ENCODE results near the gene LAMP2. TPM values are rescaled to one million over a fixed set of nuclear protein-coding genes. Genes with fewer than 3 reads are reported as not detected.

Gene LAMP2
- polyA plus RNA-seq, 1 donor from 2014 or later: 42.6 TPM

DNA sequence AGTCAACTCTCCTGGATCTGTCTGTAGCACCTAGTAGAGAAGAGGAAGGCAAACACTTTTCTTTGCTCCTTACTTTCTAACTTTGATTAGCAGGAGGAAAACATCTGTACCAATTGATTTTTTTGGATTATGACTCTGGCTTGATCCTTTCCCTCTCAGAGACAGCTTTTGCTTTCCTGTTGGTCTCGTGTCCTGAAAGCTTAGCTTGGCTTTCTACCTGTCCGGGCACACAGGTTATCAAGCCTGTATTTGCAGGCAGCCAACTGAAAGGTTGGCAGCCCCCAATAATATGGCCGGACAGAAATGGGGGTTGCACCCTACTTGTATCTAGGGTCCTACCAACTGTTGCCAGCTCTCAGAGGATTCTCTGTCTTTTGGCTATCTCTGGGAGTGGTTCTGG, 43.1 kb upstream of the LAMP2 start:
- no peaks in the 10 kb centered on the region for H3K9me3 ChIP-seq (ENCODE audit: low read length)
- H3K9me2 ChIP-seq (ENCODE audit: insufficient read depth, low read length): no peaks in the 10 kb centered on the region
- H3K9ac ChIP-seq (ENCODE audit: low read length): no peak overlapping the region
- no peaks in the 10 kb centered on the region for H3K27me3 ChIP-seq (ENCODE audit: insufficient read depth, low read depth, low read length)
- H3K79me2 ChIP-seq (replicated peaks; ENCODE audit: insufficient read depth, low read length): no peaks in the 10 kb centered on the region
- no peaks in the 10 kb centered on the region for H4K20me1 ChIP-seq (ENCODE audit: insufficient read depth)
- H3F3A ChIP-seq (ENCODE audit: insufficient read depth, low read length, poor library complexity, severe bottlenecking): no peaks in the 10 kb centered on the region
- no peak overlapping the region for H3K4me2 ChIP-seq (ENCODE audit: low read length)
- no peak overlapping the region for H3K4me3 ChIP-seq (ENCODE audit: low read length)
- no peaks in the 10 kb centered on the region for H3K36me3 ChIP-seq (ENCODE audit: insufficient read depth, low read length)
- no peak overlapping the region for H3K27ac ChIP-seq (ENCODE audit: low read length)
- no peak for TF ChIP-seq SMC3 (conservative IDR thresholded peaks at IDR 0.05; ENCODE audit: poor library complexity)
- no peak for TF ChIP-seq MXI1 (conservative IDR thresholded peaks at IDR 0.05; ENCODE audit: poor library complexity, severe bottlenecking)
- TF ChIP-seq TAF1 (IDR thresholded peaks at IDR 0.05; ENCODE audit: low read depth): no peak
- TF ChIP-seq EZH2 (IDR thresholded peaks at IDR 0.05; ENCODE audit: borderline replicate concordance, insufficient read depth, low read length, poor library complexity, severe bottlenecking): no peak
- TF ChIP-seq EP300 (conservative IDR thresholded peaks at IDR 0.05; ENCODE audit: poor library complexity, severe bottlenecking): no peak
- no peak for TF ChIP-seq RAD21 (conservative IDR thresholded peaks at IDR 0.05)
- no peak overlapping the region for H2AFZ ChIP-seq (ENCODE audit: low read depth, low read length)

DNA sequence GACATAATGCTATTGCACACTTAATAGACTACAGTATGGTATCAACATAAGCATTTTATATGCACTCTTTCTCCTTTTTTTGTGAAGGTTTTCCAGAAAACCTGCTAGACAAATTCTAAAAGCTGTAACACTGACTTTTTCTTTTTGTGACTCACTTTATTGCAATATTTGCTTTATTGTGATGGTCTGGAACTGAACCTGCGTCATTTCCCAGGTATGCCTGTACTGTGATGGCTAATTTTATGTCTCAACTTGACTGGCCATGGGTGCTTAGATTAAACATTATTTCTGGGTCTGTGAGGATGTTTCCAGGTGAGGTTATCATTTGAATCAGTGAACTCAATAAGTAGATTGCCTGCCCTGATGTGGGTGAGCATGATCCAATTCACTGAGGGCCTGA, 35.5 kb upstream of the LAMP2 start:
- H3K79me2 ChIP-seq (replicated peaks; ENCODE audit: insufficient read depth, low read length): no peaks in the 10 kb centered on the region
- H3K4me3 ChIP-seq (ENCODE audit: low read length): no peak overlapping the region
- H3K9me2 ChIP-seq (ENCODE audit: insufficient read depth, low read length): no peaks in the 10 kb centered on the region
- H3K27ac ChIP-seq (ENCODE audit: low read length): no peak overlapping the region
- no peaks in the 10 kb centered on the region for H3K9me3 ChIP-seq (ENCODE audit: low read length)
- no peak overlapping the region for H2AFZ ChIP-seq (ENCODE audit: low read depth, low read length)
- TF ChIP-seq, protein P1, sequence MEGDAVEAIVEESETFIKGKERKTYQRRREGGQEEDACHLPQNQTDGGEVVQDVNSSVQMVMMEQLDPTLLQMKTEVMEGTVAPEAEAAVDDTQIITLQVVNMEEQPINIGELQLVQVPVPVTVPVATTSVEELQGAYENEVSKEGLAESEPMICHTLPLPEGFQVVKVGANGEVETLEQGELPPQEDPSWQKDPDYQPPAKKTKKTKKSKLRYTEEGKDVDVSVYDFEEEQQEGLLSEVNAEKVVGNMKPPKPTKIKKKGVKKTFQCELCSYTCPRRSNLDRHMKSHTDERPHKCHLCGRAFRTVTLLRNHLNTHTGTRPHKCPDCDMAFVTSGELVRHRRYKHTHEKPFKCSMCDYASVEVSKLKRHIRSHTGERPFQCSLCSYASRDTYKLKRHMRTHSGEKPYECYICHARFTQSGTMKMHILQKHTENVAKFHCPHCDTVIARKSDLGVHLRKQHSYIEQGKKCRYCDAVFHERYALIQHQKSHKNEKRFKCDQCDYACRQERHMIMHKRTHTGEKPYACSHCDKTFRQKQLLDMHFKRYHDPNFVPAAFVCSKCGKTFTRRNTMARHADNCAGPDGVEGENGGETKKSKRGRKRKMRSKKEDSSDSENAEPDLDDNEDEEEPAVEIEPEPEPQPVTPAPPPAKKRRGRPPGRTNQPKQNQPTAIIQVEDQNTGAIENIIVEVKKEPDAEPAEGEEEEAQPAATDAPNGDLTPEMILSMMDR (IDR thresholded peaks at IDR 0.05; ENCODE audit: poor library complexity, severe bottlenecking): no peak
- no peak for TF ChIP-seq RAD21 (conservative IDR thresholded peaks at IDR 0.05)
- TF ChIP-seq MXI1 (conservative IDR thresholded peaks at IDR 0.05; ENCODE audit: poor library complexity, severe bottlenecking): no peak
- TF ChIP-seq TAF1 (IDR thresholded peaks at IDR 0.05; ENCODE audit: low read depth): no peak
- no peak for TF ChIP-seq POLR2AphosphoS5 (IDR thresholded peaks at IDR 0.05)
- TF ChIP-seq EZH2 (IDR thresholded peaks at IDR 0.05; ENCODE audit: borderline replicate concordance, insufficient read depth, low read length, poor library complexity, severe bottlenecking): no peak
- no peak for TF ChIP-seq SMC3 (conservative IDR thresholded peaks at IDR 0.05; ENCODE audit: poor library complexity)
- no peak for TF ChIP-seq EP300 (conservative IDR thresholded peaks at IDR 0.05; ENCODE audit: poor library complexity, severe bottlenecking)
- TF ChIP-seq, protein P2, sequence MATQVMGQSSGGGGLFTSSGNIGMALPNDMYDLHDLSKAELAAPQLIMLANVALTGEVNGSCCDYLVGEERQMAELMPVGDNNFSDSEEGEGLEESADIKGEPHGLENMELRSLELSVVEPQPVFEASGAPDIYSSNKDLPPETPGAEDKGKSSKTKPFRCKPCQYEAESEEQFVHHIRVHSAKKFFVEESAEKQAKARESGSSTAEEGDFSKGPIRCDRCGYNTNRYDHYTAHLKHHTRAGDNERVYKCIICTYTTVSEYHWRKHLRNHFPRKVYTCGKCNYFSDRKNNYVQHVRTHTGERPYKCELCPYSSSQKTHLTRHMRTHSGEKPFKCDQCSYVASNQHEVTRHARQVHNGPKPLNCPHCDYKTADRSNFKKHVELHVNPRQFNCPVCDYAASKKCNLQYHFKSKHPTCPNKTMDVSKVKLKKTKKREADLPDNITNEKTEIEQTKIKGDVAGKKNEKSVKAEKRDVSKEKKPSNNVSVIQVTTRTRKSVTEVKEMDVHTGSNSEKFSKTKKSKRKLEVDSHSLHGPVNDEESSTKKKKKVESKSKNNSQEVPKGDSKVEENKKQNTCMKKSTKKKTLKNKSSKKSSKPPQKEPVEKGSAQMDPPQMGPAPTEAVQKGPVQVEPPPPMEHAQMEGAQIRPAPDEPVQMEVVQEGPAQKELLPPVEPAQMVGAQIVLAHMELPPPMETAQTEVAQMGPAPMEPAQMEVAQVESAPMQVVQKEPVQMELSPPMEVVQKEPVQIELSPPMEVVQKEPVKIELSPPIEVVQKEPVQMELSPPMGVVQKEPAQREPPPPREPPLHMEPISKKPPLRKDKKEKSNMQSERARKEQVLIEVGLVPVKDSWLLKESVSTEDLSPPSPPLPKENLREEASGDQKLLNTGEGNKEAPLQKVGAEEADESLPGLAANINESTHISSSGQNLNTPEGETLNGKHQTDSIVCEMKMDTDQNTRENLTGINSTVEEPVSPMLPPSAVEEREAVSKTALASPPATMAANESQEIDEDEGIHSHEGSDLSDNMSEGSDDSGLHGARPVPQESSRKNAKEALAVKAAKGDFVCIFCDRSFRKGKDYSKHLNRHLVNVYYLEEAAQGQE (IDR thresholded peaks at IDR 0.05; ENCODE audit: borderline replicate concordance): no peak
- H3K9ac ChIP-seq (ENCODE audit: low read length): no peak overlapping the region
- no peaks in the 10 kb centered on the region for H3K27me3 ChIP-seq (ENCODE audit: insufficient read depth, low read depth, low read length)
- no peak overlapping the region for H3K4me2 ChIP-seq (ENCODE audit: low read length)
- no peaks in the 10 kb centered on the region for H4K20me1 ChIP-seq (ENCODE audit: insufficient read depth)
- no peaks in the 10 kb centered on the region for H3K36me3 ChIP-seq (ENCODE audit: insufficient read depth, low read length)
- H3F3A ChIP-seq (ENCODE audit: insufficient read depth, low read length, poor library complexity, severe bottlenecking): no peaks in the 10 kb centered on the region
